PC-3 (cell line): Measurements from ENCODE around the gene BRF1. TPM values are rescaled to one million over a fixed set of nuclear protein-coding genes. Genes with fewer than 3 reads are reported as not detected.
"Not testable (repeated sequence)": the region's sequence is repeated elsewhere in the genome, so short reads cannot be mapped to it uniquely, and the experiment has no call there.

Experiments
- ATAC-seq: fragments of 200-7000 bp; cut with Tn5 transposase; 2 replicates; pipeline ENCODE4 v1.9.1; 2020; ENCODE audit warnings: mild to moderate bottlenecking, moderate library complexity
- BruUV-seq: library from RNA; stranded (reverse); fragments of 400-500 nt; replicated peaks from 2 replicates; lab custom pipeline; 2021; lab: Mats Ljungman, UMichigan
- CTCF ChIA-PET: fragments of 300-600 bp; sonication (Branson Sonifier 250); formaldehyde crosslinking; loops from one replicate; lab custom pipeline; 2022; ENCODE audit warnings: antibody characterized with exemption; lab: Charles Lee
- POLR2A ChIA-PET: fragments of 300-600 bp; sonication (Branson Sonifier 250); formaldehyde crosslinking; loops from one replicate; lab custom pipeline; 2022; ENCODE audit warnings: antibody characterized with exemption; ENCODE audit not compliant: unreplicated experiment; lab: Charles Lee
- DNase-seq: peaks from one replicate; pipeline ENCODE4 v3.0.0-alpha.2; 2015
- H2AFZ ChIP-seq: fragments of 300-600 bp; sonication (generic); 2 replicates; pipeline ENCODE4 v1.6.0; 2016; ENCODE audit warnings: antibody characterized with exemption, low read length
- H3F3A ChIP-seq: fragments of 300-600 bp; sonication (generic); one replicate; pipeline ENCODE4 v1.6.0; 2017; ENCODE audit warnings: antibody characterized with exemption, low read length, control low read depth, mild to moderate bottlenecking; ENCODE audit not compliant: unreplicated experiment
- H3K27ac ChIP-seq: fragments of 300-600 bp; sonication (generic); 2 replicates; pipeline ENCODE4 v1.5.1; 2016; ENCODE audit warnings: mild to moderate bottlenecking, low read length
- H3K27me3 ChIP-seq: fragments of 300-600 bp; sonication (generic); 2 replicates; pipeline ENCODE4 v1.6.1; 2016; ENCODE audit warnings: low read length, mixed read lengths
- H3K36me3 ChIP-seq: fragments of 300-600 bp; sonication (generic); 2 replicates; pipeline ENCODE4 v1.6.1; 2016; ENCODE audit warnings: low read depth, mixed run types, low read length, mixed read lengths
- H3K4me1 ChIP-seq: fragments of 300-600 bp; sonication (generic); 2 replicates; pipeline ENCODE4 v1.5.1; 2016; ENCODE audit warnings: low read length; ENCODE audit not compliant: insufficient read depth
- H3K4me2 ChIP-seq: fragments of 300-600 bp; sonication (generic); 2 replicates; pipeline ENCODE4 v1.6.0; 2016; ENCODE audit warnings: low read length
- H3K4me3 ChIP-seq: fragments of 300-600 bp; sonication (generic); 2 replicates; pipeline ENCODE4 v1.5.1; 2016; ENCODE audit warnings: mild to moderate bottlenecking, low read length, mixed read lengths
- H3K79me2 ChIP-seq: fragments of 300-600 bp; sonication (generic); 2 replicates; pipeline ENCODE4 v1.6.1; 2017; ENCODE audit warnings: low read length, mixed read lengths
- H3K9ac ChIP-seq: fragments of 300-600 bp; sonication (generic); 2 replicates; pipeline ENCODE4 v1.6.0; 2016; ENCODE audit warnings: mild to moderate bottlenecking, low read length
- H3K9me2 ChIP-seq: fragments of 300-600 bp; sonication (generic); replicated peaks from 2 replicates; pipeline ENCODE4 v1.6.1; 2016; ENCODE audit warnings: mixed run types, low read length, mixed read lengths
- H3K9me3 ChIP-seq: fragments of 300-600 bp; sonication (generic); 2 replicates; pipeline ENCODE4 v1.6.1; 2016; ENCODE audit warnings: low read length, mixed read lengths
- H4K20me1 ChIP-seq: fragments of 300-600 bp; sonication (generic); 2 replicates; pipeline ENCODE4 v1.6.1; 2016; ENCODE audit warnings: low read length, mixed read lengths
- EZH2 ChIP-seq: fragments of 300-600 bp; sonication (generic); IDR thresholded peaks from one replicate; pipeline ENCODE4 v1.6.1; 2017; ENCODE audit warnings: antibody characterized with exemption, mild to moderate bottlenecking, low read length; ENCODE audit not compliant: unreplicated experiment
- EZH2phosphoT487 ChIP-seq: fragments of 300-600 bp; sonication (generic); IDR thresholded peaks from 2 replicates; pipeline ENCODE4 v1.6.1; 2018; ENCODE audit warnings: mild to moderate bottlenecking, antibody characterized with exemption, low read length, borderline replicate concordance
- intact Hi-C: fragments of 100-400 bp; cut with micrococcal nuclease; formaldehyde crosslinking; loops from 2 replicates; pipeline ENCODE4 v1.9.0; 2023
- total RNA-seq: library from RNA; depleted of rRNA; stranded (reverse); fragments of >200 nt; gene quantifications from 2 replicates; pipeline ENCODE4 v1.2.3, GENCODE V29; 2014
- TF ChIP-seq, protein P1 (sequence below): fragments of 300-600 bp; sonication (generic); conservative IDR thresholded peaks from 2 replicates; pipeline ENCODE4 v1.5.1; 2017; ENCODE audit warnings: antibody characterized with exemption, low read depth, mild to moderate bottlenecking, low read length

Gene BRF1
- total RNA-seq, 1 experiment from 2014 or later: 55.8 TPM

GRCh38 chr14:105290621-105291346, 10.0 kb downstream of the BRF1 start:
- no peaks in the 10 kb centered on the region for H3K9me3 ChIP-seq
- H2AFZ ChIP-seq: no peak overlapping the region
- ChIA-PET CTCF (interaction anchor here (1.1 kb wide), 1 partner anchor 43 kb away, joined by 5 read pairs; the partner anchor contains the start of gene BTBD6), POLR2A (no interaction called here)
- no peaks in the 10 kb centered on the region for H3K9me2 ChIP-seq
- H3F3A ChIP-seq: no peaks in the 10 kb centered on the region
- no peak for DNase-seq
- H3K36me3 ChIP-seq: no peaks in the 10 kb centered on the region
- H3K9ac ChIP-seq: no peak overlapping the region
- ATAC-seq: no peak; the same call in 1 of the 2 replicates
- no TSS peak for BruUV-seq
- intact Hi-C loops: no loop called here
- TF ChIP-seq EZH2 (no peak), EZH2phosphoT487 (no peak)
- TF ChIP-seq, protein P1, sequence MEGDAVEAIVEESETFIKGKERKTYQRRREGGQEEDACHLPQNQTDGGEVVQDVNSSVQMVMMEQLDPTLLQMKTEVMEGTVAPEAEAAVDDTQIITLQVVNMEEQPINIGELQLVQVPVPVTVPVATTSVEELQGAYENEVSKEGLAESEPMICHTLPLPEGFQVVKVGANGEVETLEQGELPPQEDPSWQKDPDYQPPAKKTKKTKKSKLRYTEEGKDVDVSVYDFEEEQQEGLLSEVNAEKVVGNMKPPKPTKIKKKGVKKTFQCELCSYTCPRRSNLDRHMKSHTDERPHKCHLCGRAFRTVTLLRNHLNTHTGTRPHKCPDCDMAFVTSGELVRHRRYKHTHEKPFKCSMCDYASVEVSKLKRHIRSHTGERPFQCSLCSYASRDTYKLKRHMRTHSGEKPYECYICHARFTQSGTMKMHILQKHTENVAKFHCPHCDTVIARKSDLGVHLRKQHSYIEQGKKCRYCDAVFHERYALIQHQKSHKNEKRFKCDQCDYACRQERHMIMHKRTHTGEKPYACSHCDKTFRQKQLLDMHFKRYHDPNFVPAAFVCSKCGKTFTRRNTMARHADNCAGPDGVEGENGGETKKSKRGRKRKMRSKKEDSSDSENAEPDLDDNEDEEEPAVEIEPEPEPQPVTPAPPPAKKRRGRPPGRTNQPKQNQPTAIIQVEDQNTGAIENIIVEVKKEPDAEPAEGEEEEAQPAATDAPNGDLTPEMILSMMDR: no peak; the same call in 1 of the 2 replicates
- no peaks in the 10 kb centered on the region for H3K27me3 ChIP-seq
- no peak overlapping the region for H3K27ac ChIP-seq
- H3K4me2 ChIP-seq: no peak overlapping the region
- H4K20me1 ChIP-seq: 0 out of 2 replicates have a peak, but pooled peaks cover 5% of the 10 kb centered on the region
- peaks cover 69% of the 10 kb centered on the region for H3K79me2 ChIP-seq
- H3K4me1 ChIP-seq: no peaks in the 10 kb centered on the region
- no peak overlapping the region for H3K4me3 ChIP-seq

DNA sequence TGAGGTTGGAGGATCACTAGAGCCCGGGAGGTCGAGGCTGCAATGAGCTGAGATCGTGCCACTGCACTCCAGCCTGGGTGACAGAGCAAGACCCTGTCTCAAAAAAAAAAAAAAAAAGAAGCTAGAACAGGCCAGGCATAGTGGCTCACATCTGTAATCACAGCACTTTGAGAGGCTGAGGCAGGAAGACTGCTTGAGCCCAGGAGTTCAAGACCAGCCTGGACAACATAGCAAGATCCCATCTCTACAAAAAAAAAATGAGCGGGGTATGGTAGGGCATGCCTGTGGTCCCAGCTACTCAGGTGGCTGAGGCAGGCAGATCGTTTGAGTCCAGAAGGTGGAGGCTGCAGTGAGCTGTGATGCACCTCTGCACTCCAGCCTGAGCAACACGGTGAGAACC, 11.9 kb downstream of the BRF1 start:
- H4K20me1 ChIP-seq, POLR2A ChIA-PET, H3F3A ChIP-seq, H3K4me1 ChIP-seq, H3K9me2 ChIP-seq, H3K9ac ChIP-seq, ATAC-seq, H3K27ac ChIP-seq, H2AFZ ChIP-seq, DNase-seq, H3K4me3 ChIP-seq, H3K9me3 ChIP-seq, intact Hi-C loops, CTCF ChIA-PET, H3K4me2 ChIP-seq, H3K36me3 ChIP-seq, H3K27me3 ChIP-seq, BruUV-seq: not testable (repeated sequence)
- peaks cover 53% of the 10 kb centered on the region for H3K79me2 ChIP-seq

- DNase-seq (no peak), ATAC-seq (no peak)
- ChIA-PET POLR2A (no interaction called here), CTCF (no interaction called here)
- Histone ChIP-seq H3K9me2 (no peaks in the 10 kb centered on the region), H3K4me2 (no peak overlapping the region), H4K20me1 (0 out of 2 replicates have a peak, but pooled peaks cover 5% of the 10 kb centered on the region), H3K9ac (no peak overlapping the region), H3K4me1 (no peaks in the 10 kb centered on the region), H3K27me3 (no peaks in the 10 kb centered on the region), H3K9me3 (no peaks in the 10 kb centered on the region), H3K79me2 (peaks cover 52% of the 10 kb centered on the region), H2AFZ (no peak overlapping the region), H3K4me3 (no peak overlapping the region), H3F3A (no peaks in the 10 kb centered on the region), H3K36me3 (no peaks in the 10 kb centered on the region), H3K27ac (no peak overlapping the region)
- intact Hi-C loops: no loop called here
- TF ChIP-seq, protein P1: no peak
- TF ChIP-seq EZH2 (no peak), EZH2phosphoT487 (no peak)
- no TSS peak for BruUV-seq
Measured at GRCh38 chr14:105287249-105288102, 13.3 kb downstream of the BRF1 start.
